Measurements from ENCODE around the gene AGPAT2.

DNA sequence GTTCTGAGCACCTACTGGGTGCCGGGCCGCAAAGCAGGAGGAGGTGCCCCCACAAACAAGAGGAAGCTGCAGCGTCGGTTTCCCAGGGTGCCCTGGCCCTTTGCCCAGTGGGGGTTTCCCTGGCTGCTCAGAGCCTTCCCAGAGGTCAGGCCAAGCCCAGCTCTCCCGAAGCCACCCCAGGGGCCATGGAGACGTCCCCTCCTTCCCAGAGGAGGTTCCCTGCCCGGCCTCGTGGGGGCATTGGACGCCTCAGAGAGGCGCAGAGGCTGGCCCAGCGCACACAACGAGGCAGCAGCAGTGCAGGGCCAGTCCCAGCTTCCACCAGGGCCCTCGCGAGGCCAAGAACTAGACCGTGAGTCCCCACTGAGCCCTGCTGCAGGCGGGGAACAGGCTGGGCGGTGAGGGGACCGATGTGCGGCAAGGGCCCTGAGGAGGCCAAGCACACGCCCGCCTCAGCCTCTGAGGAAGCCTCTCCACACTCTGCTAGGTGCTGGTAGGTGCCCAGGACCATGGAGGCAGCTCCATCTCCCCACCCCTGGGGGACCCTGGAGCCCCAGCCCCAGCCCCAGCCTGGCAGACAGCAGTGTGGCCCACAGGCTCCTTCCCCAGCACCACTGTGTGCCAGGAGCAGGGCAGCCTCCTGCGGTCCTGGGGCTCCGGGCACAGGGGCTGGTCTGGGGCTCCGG, 32.1 kb upstream of the AGPAT2 start:
- TF ChIP-seq, protein P1, sequence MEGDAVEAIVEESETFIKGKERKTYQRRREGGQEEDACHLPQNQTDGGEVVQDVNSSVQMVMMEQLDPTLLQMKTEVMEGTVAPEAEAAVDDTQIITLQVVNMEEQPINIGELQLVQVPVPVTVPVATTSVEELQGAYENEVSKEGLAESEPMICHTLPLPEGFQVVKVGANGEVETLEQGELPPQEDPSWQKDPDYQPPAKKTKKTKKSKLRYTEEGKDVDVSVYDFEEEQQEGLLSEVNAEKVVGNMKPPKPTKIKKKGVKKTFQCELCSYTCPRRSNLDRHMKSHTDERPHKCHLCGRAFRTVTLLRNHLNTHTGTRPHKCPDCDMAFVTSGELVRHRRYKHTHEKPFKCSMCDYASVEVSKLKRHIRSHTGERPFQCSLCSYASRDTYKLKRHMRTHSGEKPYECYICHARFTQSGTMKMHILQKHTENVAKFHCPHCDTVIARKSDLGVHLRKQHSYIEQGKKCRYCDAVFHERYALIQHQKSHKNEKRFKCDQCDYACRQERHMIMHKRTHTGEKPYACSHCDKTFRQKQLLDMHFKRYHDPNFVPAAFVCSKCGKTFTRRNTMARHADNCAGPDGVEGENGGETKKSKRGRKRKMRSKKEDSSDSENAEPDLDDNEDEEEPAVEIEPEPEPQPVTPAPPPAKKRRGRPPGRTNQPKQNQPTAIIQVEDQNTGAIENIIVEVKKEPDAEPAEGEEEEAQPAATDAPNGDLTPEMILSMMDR (conservative IDR thresholded peaks at IDR 0.05 in 1 of 2, IDR thresholded peaks at IDR 0.05 in 1 of 2; ENCODE audit: low read depth in 1 of 2, low read length in 2 of 2), result no peak
- no peak for TF ChIP-seq EZH2 (IDR thresholded peaks at IDR 0.05; ENCODE audit: low read length, missing control alignments)

Data from fibroblast of lung (primary cell).